Kidney (tissue), 22 donors: ENCODE data around the gene NAP1L5. TPM values are rescaled to one million over a fixed set of nuclear protein-coding genes. Genes with fewer than 3 reads are reported as not detected.

Source experiments
- DNase-seq, 5 donors: peaks; one replicate each; pipeline ENCODE4 v3.0.0-alpha.2; 2013 to 2020
- FAIRE-seq: peaks from 2 replicates; lab custom pipeline; 2012; peaks lifted over from hg19 to GRCh38; lab: Jason Lieb, UNC
- H3K27ac ChIP-seq, 2 donors: one replicate each; pipeline ENCODE4 v1.7.0; 2013; ENCODE audit warnings: low read depth in 2 of 2, low read length in 2 of 2, inconsistent platforms in 1 of 2
- H3K27me3 ChIP-seq: one replicate; pipeline ENCODE4 v1.7.1; 2013; ENCODE audit warnings: low read length, inconsistent platforms; ENCODE audit not compliant: control insufficient read depth, insufficient read depth
- H3K36me3 ChIP-seq, 3 donors: one replicate each; pipeline versions ENCODE4 v1.7.0 to v1.7.1; 2013; ENCODE audit warnings: low read length in 3 of 3, control low read depth in 1 of 3, inconsistent platforms in 1 of 3; ENCODE audit not compliant: insufficient read depth in 3 of 3, control insufficient read depth in 2 of 3
- H3K4me1 ChIP-seq, 3 donors: one replicate each; pipeline versions ENCODE4 v1.7.0 to v1.7.1; 2013; ENCODE audit warnings: low read length in 3 of 3, inconsistent platforms in 1 of 3, low read depth in 1 of 3; ENCODE audit not compliant: control insufficient read depth in 2 of 3, insufficient read depth in 2 of 3
- H3K4me3 ChIP-seq, 3 donors: one replicate each; pipeline versions ENCODE4 v1.7.0 to v1.8.1; 2013; ENCODE audit warnings: low read length in 3 of 3, control low read depth in 1 of 3, inconsistent platforms in 1 of 3
- H3K9ac ChIP-seq, 3 donors: one replicate each; pipeline versions ENCODE4 v1.7.0 to v1.7.1; 2013; ENCODE audit warnings: low read length in 3 of 3, control low read depth in 1 of 3, inconsistent platforms in 1 of 3
- H3K9me3 ChIP-seq, 3 donors: one replicate each; pipeline versions ENCODE4 v1.7.0 to v1.7.1; 2013; ENCODE audit warnings: low read length in 3 of 3, control low read depth in 1 of 3, inconsistent platforms in 1 of 3; ENCODE audit not compliant: control insufficient read depth in 2 of 3, insufficient read depth in 1 of 3
- intact Hi-C: fragments of 100-400 bp; cut with DNase I; formaldehyde crosslinking; loops from one replicate; pipeline ENCODE4 v1.11.1; 2022
- long read RNA-seq, 10 donors: library from polyadenylated mRNA in 1 of 10; unstranded in 1 of 10; transcript quantifications; one replicate each; pipeline ENCODE4 v2.0.0 and lab custom pipeline, GENCODE V29; 2021 to 2026
- polyA plus RNA-seq: library from polyadenylated mRNA; stranded (reverse); fragments of 350-450 nt; fragmentation: Illumina TruSeq; extraction: RNeasy Lipid Tissue Mini Kit (QIAGEN cat#74804); gene quantifications from one replicate; pipeline ENCODE4 v1.2.3, GENCODE V29; 2014; ENCODE audit warnings: low read depth, low replicate concordance; ENCODE audit not compliant: insufficient read depth
- total RNA-seq: library from RNA; stranded (reverse); fragmentation: NEBNext Ultra II Directional; extraction: Animal tissue kit (Norgen Biotek cat#: 25700); gene quantifications from one replicate; pipeline ENCODE4 v1.2.1, GENCODE V29; 2021
- TF ChIP-seq, protein P1 (sequence below): IDR thresholded peaks from 3 replicates; pipeline ENCODE4 v1.5.1; 2012; ENCODE audit warnings: mild to moderate bottlenecking, moderate library complexity, borderline replicate concordance; ENCODE audit not compliant: insufficient read depth; ENCODE audit errors: extremely low read depth
- donor health status: control.
- donor health status: control.
- donor health status: control.
- donor health status: control.
- donor health status: control.
- donor health status: DM: yes; HTN: yes; CAD: no.
- donor health status: Normal renal cell carcinoma (clear cell type).

The NAP1L5 gene, protein sequence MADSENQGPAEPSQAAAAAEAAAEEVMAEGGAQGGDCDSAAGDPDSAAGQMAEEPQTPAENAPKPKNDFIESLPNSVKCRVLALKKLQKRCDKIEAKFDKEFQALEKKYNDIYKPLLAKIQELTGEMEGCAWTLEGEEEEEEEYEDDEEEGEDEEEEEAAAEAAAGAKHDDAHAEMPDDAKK
- 5.9 TPM for total RNA-seq
- polyA plus RNA-seq = 12.4 TPM
- long read RNA-seq, donor 1, transcript NAP1L5-201 (1 exons, 1,915 nt) = major isoform, 8 of 8 reads
- long read RNA-seq, donor 1, partial matches to known transcripts = 0 of 8 reads
- long read RNA-seq, donor 1, other reads (novel, unspliced or antisense) = 0 of 8 reads
- long read RNA-seq, donor 2, transcript NAP1L5-201 (1 exons, 1,915 nt) = major isoform, 7 of 7 reads
- long read RNA-seq, donor 2, partial matches to known transcripts = 0 of 7 reads
- long read RNA-seq, donor 2, other reads (novel, unspliced or antisense) = 0 of 7 reads
- long read RNA-seq, donor 3, transcript NAP1L5-201 (1 exons, 1,915 nt) = major isoform, 15 of 15 reads
- long read RNA-seq, donor 3, partial matches to known transcripts = 0 of 15 reads
- long read RNA-seq, donor 3, other reads (novel, unspliced or antisense) = 0 of 15 reads
- long read RNA-seq, donor 4, transcript NAP1L5-201 (1 exons, 1,915 nt) = major isoform, 5 of 5 reads
- long read RNA-seq, donor 4, partial matches to known transcripts = 0 of 5 reads
- long read RNA-seq, donor 4, other reads (novel, unspliced or antisense) = 0 of 5 reads
- long read RNA-seq, donor 5, partial matches to known transcripts = 0 of 1 reads
- long read RNA-seq, donor 5, other reads (novel, unspliced or antisense) = 0 of 1 reads
- long read RNA-seq, donor 6, transcript NAP1L5-201 (1 exons, 1,915 nt) = major isoform, 16 of 16 reads
- long read RNA-seq, donor 6, partial matches to known transcripts = 0 of 16 reads
- long read RNA-seq, donor 6, other reads (novel, unspliced or antisense) = 0 of 16 reads
- long read RNA-seq, donor 7, partial matches to known transcripts = 0 of 3 reads
- long read RNA-seq, donor 7, other reads (novel, unspliced or antisense) = 0 of 3 reads
- long read RNA-seq, donor 8, transcript NAP1L5-201 (1 exons, 1,915 nt) = major isoform, 13 of 13 reads
- long read RNA-seq, donor 8, partial matches to known transcripts = 0 of 13 reads
- long read RNA-seq, donor 8, other reads (novel, unspliced or antisense) = 0 of 13 reads
- long read RNA-seq, donor 9, transcript NAP1L5-201 (1 exons, 1,915 nt) = major isoform, 5 of 5 reads
- long read RNA-seq, donor 9, partial matches to known transcripts = 0 of 5 reads
- long read RNA-seq, donor 9, other reads (novel, unspliced or antisense) = 0 of 5 reads
- long read RNA-seq, donor 10, transcript NAP1L5-201 (1 exons, 1,915 nt) = major isoform, 8 of 8 reads
- long read RNA-seq, donor 10, partial matches to known transcripts = 0 of 8 reads
- long read RNA-seq, donor 10, other reads (novel, unspliced or antisense) = 0 of 8 reads

DNA sequence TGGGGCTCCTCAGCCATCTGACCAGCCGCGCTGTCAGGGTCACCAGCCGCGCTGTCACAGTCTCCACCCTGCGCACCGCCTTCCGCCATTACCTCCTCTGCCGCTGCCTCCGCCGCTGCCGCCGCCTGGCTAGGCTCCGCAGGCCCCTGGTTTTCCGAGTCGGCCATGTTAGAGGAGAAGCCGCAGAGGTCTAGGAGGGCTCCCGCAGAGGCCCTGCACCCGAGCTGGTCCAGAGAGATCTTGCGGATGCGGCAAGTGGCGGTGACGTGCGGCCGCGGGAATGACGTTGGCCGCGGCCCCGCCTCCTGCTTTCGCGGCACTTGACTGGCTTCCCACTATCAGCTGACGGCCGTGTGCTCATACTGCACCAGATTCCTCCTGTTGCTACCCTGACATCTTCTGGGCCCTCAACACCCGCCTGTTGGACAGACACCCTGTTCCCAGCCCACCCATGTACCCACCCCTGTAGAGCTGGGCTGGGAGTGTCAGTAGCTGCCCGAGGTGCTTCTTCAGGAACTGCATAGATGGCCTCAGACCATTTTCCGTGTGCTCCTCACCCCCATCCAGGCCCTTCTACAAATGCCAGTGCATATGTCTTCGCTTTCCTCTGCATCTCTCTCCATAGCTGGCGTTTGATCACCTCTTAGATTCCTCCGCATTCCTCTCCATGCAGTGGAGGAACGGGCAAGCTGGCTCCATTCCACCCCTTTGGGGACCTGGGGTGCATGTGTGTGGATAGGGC is at the start of gene NAP1L5:
Gene NAP1L5, minus strand, starts transcription at position 242 of the 742 bp plus-strand sequence. Its CDS starts 75 bp downstream, at position 167.
- peak within 1 kb of the TSS; percentile 6 to 67 (median 60) for H3K9ac ChIP-seq
- peak; percentile 56 to 84 (median 69) for DNase-seq
- peaks cover 0 to 3% (median 0%) of the 10 kb centered on the region in 3 donors for H3K36me3 ChIP-seq
- FAIRE-seq = no peak
- peak within 1 kb of the TSS in 1 of 2 donors; percentile 65 for H3K27ac ChIP-seq
- no peaks in the 10 kb centered on the region for H3K4me1 ChIP-seq
- intact Hi-C loops = no loop called here
- H3K9me3 ChIP-seq = no peaks in the 10 kb centered on the region
- no peaks in the 10 kb centered on the region for H3K27me3 ChIP-seq
- peak within 1 kb of the TSS; percentile 68 to 75 (median 71) for H3K4me3 ChIP-seq
- TF ChIP-seq, protein P1, sequence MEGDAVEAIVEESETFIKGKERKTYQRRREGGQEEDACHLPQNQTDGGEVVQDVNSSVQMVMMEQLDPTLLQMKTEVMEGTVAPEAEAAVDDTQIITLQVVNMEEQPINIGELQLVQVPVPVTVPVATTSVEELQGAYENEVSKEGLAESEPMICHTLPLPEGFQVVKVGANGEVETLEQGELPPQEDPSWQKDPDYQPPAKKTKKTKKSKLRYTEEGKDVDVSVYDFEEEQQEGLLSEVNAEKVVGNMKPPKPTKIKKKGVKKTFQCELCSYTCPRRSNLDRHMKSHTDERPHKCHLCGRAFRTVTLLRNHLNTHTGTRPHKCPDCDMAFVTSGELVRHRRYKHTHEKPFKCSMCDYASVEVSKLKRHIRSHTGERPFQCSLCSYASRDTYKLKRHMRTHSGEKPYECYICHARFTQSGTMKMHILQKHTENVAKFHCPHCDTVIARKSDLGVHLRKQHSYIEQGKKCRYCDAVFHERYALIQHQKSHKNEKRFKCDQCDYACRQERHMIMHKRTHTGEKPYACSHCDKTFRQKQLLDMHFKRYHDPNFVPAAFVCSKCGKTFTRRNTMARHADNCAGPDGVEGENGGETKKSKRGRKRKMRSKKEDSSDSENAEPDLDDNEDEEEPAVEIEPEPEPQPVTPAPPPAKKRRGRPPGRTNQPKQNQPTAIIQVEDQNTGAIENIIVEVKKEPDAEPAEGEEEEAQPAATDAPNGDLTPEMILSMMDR = no peak

DNA sequence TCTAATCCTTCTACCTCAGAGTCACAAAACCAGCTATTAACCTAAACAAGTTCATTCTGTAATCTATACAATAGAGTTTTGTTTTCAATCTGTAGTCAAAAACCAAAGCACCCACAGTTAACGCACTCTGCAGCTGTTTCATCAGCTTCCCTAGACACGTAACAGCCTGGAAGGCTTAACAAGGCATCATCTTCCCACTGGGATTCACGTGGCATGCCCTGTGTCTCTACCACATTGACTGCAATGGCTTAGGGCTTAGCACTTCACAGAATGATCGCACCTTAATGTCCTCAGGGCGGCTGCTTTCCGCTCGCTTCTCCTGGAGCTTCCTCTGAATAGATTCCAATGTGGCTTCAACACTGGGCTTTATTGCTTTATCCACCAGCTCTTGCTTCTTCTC is 49.7 kb upstream of the NAP1L5 start:
- H3K36me3 ChIP-seq = peaks cover 4 to 33% (median 24%) of the 10 kb centered on the region in 3 donors
- no peak for DNase-seq

More for the DNA sequence above, 49.7 kb upstream of the NAP1L5 start:
- no peak for FAIRE-seq
- Histone ChIP-seq H3K27me3 (no peaks in the 10 kb centered on the region), H3K27ac (no peak overlapping the region), H3K4me1 (peaks cover 0 to 10% (median 6%) of the 10 kb centered on the region in 3 donors), H3K4me3 (no peak overlapping the region), H3K9ac (no peak overlapping the region), H3K9me3 (no peaks in the 10 kb centered on the region)
- intact Hi-C loops = no loop called here
- TF ChIP-seq, protein P1 = no peak
